HG03521 (cell line): ENCODE results near the gene ATP6V1E1.
"Not testable (repeated sequence)": the region's sequence is repeated elsewhere in the genome, so short reads cannot be mapped to it uniquely, and the experiment has no call there.

Experiments
- ATAC-seq: cut with Tn5 transposase; IDR thresholded peaks from one replicate; pipeline ENCODE4 v1.9.1; 2021; ENCODE audit warnings: mild to moderate bottlenecking, moderate library complexity; ENCODE audit not compliant: unreplicated experiment

Gene ATP6V1E1

GRCh38 chr22:17583151-17583550 lies 45.4 kb downstream of the ATP6V1E1 start:
- no peak for ATAC-seq

GRCh38 chr22:17581631-17582030 lies 46.9 kb downstream of the ATP6V1E1 start:
- ATAC-seq, result no peak

- ATAC-seq, result no peak
These were observed 47.5 kb downstream of the ATP6V1E1 start for GRCh38 chr22:17581056-17581455.

- no peak for ATAC-seq
These were observed 48.0 kb downstream of the ATP6V1E1 start for GRCh38 chr22:17580441-17581031.

- ATAC-seq, result no peak
These were observed 49.0 kb downstream of the ATP6V1E1 start for GRCh38 chr22:17579535-17579981.

- ATAC-seq, result no peak
These were observed 50.3 kb downstream of the ATP6V1E1 start for GRCh38 chr22:17578136-17578754.

GRCh38 chr22:17576470-17576869 lies 52.1 kb downstream of the ATP6V1E1 start:
- no peak for ATAC-seq

GRCh38 chr22:17575681-17576080 lies 52.9 kb downstream of the ATP6V1E1 start:
- ATAC-seq, result no peak

- no peak for ATAC-seq
These were observed 53.4 kb downstream of the ATP6V1E1 start for GRCh38 chr22:17575151-17575550.

GRCh38 chr22:17570851-17571631 lies 57.5 kb downstream of the ATP6V1E1 start:
- ATAC-seq, result no peak

- ATAC-seq, result no peak
These were observed 58.5 kb downstream of the ATP6V1E1 start for GRCh38 chr22:17569971-17570511.

GRCh38 chr22:17566776-17567175 lies 61.8 kb downstream of the ATP6V1E1 start:
- no peak for ATAC-seq

GRCh38 chr22:17566016-17566687 lies 62.4 kb downstream of the ATP6V1E1 start:
- ATAC-seq, result not testable (repeated sequence)

- ATAC-seq, result no peak
These were observed 64.6 kb downstream of the ATP6V1E1 start for GRCh38 chr22:17563936-17564391.

GRCh38 chr22:17562906-17563870 lies 65.4 kb downstream of the ATP6V1E1 start, which contains the start of gene SLC25A18:
TSS of gene SLC25A18 (plus strand) at chr22:17563498. CDS start at chr22:17579945, 16,447 bp downstream.
- ATAC-seq, result no peak

GRCh38 chr22:17559188-17559587 lies 69.4 kb downstream of the ATP6V1E1 start:
- ATAC-seq, result no peak

- ATAC-seq, result no peak
These were observed 73.7 kb downstream of the ATP6V1E1 start for GRCh38 chr22:17554814-17555213.

GRCh38 chr22:17552737-17553136 lies 75.8 kb downstream of the ATP6V1E1 start:
- no peak for ATAC-seq

GRCh38 chr22:17549655-17550054 lies 78.9 kb downstream of the ATP6V1E1 start:
- no peak for ATAC-seq

GRCh38 chr22:17549183-17549582 lies 79.4 kb downstream of the ATP6V1E1 start:
- ATAC-seq, result no peak
